HG02623 (cell line): Measurements from ENCODE around the gene CIRBP.
A peak's percentile ranks its signal among the peaks of the same experiment; 100 is the strongest.

Source experiments
- ATAC-seq: cut with Tn5 transposase; IDR thresholded peaks from one replicate; pipeline ENCODE4 v1.9.1; 2021; ENCODE audit warnings: moderate library complexity; ENCODE audit not compliant: unreplicated experiment

CIRBP gene

DNA sequence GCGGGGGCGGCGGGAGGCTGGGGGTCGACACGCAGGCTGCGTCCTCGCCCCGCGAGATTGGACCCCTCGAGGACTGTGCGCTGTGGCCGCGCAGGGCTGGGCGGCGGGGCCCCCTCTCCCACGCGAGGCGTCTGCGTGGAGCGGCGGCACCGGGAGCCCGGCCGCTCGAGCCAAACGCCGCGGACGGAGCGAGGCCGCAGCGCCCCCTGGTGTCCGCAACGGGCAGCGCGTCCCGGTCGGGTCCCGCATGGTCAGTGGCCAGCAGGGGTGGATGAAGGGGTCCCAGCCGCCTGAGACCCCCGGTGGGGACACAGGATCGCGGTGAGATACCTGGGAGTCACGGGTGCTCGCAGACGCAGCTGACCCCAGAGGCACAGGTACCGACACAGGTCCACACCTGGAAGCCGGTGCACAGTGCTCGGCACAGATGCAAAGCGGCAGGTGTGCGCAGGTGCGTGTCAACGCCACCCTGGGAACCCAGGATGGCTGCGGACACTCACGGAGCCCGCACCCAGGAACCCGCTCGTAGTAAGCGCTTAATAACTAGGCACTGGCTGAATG, 2.1 kb upstream of the CIRBP start:
- ATAC-seq = no peak

DNA sequence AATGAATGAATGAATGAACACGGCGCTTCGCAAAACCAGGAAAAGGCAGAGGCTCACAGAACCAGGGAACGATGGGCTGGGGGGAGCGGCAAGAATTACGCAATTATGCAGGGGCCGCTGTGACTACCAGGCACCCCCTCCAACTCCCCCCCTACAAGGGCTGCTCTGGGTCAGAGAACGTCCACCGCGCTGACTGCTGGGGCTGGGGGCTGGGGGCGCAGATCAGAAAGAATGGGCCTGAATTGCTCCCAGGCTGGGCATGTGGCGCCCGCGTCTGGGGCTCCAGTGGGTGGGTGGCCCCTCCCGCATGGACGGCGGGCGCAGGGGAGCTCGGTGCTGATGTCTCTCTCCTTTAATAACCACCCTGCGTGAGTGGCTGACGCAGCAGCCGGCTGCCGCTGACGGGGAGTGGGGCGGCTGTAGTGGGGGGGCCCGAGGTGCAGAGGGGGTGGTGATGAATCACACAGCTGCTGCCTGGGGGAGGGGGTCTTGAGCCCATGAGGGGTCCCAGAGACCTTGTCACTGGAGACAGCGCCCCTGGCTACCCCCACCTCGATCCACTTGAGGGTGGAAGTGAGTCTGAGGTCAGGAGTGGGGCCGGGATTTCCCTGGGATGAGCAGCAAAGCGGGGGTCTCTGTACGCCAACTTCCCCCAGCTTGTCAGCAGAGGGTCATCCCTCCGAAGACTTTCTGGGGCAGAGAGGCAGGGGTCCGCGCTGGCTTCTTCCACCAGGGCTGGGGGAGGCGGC, 1.5 kb upstream of the CIRBP start:
- ATAC-seq = no peak

DNA sequence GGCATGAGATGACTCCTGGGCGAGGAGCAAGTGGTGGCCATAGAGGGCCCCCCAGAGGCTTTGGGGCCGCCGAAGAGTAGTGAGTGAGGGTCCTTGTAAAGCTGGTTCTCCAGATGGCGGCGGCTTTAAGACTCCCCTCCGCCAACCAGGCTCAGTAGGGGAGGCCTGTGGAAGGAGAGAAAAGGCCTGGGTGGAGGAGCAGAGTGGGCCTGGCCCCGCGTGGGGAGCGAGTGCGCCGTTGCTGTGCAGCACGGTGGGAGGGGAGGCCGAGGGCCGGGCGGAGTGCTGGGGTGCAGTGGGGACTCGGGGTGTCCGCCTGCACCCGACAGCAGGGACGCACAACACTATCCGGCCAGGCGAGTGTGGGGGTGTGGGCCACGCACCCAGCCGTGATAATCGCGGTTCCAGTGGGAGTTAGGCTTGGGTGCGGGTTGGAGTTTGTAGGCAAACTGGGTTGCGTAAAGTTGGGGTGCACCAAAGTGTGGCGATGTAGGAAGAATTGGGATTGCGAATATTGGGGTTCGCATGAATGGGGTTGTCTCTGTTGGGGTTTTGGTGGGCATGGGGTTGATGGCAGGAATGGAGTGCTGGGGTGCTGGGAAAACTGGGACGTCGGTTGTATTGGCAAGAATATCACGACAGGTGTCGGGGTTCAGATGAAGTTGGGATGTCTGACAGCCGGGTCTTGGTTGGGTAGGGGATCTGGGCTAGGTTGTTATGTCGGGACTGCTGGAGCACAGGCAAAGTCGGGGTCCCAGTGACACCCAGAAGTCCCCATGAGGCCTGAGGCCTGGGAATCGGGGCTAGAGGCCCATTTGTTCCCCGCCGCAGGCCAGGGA, 687 bp upstream of the CIRBP start:
- ATAC-seq = no peak

DNA sequence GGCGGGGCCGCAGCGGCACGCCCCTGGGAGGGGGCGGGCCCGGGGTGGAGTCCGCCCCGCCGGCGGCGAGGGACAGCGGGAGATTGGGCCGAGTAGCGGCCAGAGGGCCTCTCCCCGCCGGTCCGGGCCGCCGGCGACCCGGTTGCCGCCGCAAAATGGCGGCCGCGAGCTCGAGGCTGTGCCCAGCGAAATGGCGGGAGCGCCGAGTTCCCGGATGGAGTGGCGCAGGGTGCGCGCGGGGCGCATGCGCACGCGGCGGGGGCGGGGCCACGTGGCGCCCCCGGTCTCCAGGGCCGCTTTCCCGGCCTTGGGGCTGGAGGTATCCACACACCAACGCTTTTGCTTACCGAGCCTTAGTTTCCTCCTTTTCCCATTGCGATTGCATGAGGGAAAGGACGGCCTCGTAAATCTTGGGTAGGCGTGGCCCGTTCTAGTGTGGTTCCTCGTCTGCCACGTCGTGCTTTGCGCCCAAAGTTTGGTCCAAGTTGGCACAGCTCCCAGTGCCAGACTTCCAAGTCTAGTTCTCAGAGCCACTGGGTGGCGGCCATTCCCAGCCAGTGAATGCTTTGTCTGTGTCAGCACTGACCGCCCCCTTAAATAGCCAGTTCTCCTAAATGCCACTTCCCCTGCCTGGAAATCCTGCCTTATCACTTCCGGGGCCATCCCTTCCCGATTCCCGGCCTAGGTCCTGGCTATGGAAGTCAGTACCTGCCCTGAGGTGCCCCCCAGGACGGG, 513 bp downstream of the CIRBP start:
- ATAC-seq = peak; percentile 24

DNA sequence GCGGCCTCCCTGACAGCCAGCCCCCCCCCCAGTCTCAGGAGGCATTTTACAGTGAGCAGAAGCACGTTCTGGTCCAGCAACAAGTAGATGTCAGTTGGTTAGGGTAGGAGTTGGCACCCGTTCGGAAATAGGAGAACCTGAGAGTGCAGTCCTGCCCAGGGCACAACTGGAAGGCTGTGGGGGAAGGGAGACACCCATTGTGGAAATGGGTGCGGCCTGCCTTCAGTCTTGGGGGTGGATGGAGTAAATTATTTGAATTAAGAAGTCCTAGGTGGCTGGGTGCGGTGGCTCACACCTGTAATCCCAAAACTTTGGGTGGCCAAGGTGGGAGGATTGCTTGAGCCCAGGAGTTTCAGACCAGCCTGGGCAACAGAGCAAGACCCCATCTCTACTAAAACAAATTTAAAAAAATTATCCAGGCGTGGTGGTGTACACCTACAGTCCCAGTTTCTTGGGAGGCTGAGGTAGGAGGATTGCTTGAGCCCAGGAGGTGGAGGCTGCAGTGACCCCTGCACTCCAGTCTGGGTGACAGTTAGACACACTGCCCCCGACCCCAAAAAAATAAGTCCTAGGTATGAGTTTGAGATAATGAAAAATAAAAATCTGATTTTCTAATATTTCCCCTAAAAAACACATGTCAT, 1.2 kb downstream of the CIRBP start:
- ATAC-seq = no peak

DNA sequence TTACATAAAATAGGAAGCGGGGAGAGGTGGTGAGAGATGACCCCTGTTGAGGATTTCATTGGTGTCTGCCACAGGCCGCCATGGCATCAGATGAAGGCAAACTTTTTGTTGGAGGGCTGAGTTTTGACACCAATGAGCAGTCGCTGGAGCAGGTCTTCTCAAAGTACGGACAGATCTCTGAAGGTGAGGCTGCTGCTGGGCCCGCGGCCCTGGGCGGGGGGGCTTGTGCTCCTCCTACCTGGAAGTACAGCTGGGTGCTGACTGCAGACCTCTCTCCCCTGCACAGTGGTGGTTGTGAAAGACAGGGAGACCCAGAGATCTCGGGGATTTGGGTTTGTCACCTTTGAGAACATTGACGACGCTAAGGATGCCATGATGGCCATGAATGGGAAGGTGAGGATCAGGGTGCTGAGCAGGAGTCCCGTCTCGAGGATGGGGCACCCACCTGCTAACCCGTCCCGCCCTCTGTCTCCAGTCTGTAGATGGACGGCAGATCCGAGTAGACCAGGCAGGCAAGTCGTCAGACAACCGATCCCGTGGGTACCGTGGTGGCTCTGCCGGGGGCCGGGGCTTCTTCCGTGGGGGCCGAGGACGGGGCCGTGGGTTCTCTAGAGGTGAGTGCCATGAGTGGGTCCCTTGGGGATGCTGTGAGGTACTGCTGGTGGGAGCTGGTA, 1.9 kb downstream of the CIRBP start:
- ATAC-seq = no peak

DNA sequence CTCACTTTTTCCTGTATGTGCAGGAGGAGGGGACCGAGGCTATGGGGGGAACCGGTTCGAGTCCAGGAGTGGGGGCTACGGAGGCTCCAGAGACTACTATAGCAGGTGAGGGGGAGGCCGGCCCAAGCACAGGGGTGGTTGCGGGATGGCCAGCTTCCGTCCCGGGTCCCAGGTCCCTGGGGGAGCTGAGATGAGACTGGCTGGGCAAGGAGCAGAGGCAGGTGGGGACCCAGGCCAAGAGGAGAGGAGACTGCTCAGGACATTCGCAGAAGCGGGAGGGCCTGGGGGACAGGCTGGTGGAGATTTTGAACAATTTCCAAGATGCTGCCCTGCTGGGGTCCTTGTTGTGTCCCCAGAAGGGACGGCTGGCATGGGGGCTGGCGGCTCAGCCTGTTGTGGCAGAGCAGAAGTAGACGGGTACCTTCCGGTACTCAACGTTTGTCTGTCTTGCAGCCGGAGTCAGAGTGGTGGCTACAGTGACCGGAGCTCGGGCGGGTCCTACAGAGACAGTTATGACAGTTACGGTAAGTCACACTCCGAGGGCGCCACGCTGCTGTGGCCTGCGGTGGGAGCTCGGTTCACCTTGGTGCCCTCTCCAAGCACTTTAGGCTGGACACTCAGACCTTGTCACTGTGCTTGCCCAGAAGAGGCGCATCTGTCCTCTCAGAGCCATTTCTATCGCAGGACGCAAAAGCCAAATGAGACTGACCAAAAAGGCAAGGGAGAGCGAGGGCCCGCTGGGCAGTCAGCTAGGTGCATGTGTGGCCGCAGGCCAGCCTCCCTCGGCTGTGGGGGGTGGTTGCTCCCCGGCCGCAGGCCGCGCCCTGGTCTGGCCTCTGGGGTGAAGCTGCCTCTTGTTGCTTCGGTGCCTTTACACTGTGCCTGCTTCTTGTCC, 2.6 kb downstream of the CIRBP start:
- ATAC-seq = no peak

DNA sequence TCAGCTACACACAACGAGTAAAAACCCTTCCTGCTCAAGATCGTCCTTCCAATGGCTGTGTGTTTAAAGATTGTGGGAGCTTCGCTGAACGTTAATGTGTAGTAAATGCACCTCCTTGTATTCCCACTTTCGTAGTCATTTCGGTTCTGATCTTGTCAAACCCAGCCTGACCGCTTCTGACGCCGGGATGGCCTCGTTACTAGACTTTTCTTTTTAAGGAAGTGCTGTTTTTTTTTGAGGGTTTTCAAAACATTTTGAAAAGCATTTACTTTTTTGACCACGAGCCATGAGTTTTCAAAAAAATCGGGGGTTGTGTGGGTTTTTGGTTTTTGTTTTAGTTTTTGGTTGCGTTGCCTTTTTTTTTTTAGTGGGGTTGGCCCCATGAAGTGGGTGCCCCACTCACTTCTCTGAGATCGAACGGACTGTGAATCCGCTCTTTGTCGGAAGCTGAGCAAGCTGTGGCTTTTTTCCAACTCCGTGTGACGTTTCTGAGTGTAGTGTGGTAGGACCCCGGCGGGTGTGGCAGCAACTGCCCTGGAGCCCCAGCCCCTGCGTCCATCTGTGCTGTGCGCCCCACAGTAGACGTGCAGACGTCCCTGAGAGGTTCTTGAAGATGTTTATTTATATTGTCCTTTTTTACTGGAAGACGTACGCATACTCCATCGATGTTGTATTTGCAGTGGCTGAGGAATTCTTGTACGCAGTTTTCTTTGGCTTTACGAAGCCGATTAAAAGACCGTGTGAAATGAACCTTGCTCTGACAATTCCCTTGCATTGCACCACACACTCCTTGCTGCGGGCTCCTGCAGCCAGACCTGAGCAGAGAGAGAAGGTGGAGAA, 3.5 kb downstream of the CIRBP start:
- no peak for ATAC-seq

DNA sequence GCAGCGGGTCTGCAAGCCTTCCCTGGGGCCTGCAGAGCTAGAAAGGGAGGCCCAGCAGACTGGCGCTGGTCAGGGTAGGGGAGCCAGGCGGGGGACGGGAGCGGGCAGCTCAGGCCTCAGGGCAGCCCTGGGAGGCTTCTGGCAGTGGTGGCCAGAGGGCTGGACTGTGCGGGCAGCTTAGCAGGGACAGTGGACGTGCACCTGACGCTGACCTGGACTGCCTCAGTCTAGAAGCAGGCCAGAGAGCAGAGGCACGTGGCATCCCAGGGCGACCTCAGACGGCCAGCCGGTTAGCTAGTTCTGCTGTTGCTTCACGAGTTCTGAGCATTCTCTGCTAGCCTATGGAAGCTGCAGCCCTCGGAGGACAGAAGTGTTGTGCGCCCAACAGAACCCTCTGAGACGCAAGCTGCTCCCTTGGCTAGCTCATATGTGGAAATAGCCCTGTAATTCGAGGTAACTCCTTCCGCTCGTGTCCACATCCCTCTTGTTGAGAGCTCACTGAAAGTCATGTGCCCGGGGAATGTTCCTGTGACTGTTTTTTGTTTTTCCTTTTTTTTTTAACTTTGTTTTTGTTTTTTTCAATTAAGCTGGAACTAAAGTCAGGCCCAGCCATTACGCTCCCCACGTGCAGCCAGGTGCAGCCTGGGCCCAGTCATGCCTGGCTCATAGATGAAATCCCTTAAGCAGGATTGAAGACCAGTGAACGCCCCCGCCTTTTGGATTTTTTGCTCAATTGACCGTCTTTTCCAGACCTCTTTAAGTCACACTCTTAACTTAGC, 4.3 kb downstream of the CIRBP start:
- ATAC-seq = no peak

DNA sequence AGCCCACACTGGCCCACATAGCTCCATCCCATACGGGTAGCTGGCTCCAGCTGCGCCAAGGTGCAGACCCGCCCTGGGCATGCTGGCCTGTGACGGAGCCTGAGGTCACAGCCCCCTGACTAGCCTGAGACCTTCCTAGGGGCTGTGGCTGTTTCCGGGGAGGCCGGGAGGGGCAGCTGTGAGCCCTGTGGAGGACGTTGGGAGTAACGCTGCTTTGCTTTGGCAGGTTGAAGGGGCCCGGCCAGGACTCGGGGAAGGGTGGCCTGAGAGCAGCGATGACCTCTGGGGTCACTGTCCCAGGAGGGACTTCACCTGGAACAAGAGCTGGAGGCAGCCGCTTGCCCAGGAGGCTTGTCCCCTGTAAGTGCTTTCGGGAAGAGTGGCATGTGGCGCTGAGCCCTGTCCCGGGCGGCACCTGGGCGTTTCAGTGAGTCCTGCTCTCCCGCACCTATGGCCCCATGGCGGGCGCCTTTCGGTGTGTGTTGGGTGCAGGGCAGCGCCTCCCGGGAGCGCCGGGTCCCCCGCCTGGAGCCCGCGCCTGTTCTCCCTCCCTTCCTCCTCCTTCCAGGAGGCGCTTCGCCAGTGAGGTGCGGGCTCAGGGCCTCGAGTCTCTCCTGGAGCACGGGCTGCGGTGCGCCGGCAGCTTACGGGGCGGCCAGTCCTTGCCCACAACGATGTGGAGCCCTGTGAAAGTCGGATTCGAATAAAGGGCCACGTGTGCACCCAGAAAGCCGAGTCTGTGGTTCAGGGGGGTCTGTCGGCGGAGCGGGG, 5.1 kb downstream of the CIRBP start:
- ATAC-seq = no peak

DNA sequence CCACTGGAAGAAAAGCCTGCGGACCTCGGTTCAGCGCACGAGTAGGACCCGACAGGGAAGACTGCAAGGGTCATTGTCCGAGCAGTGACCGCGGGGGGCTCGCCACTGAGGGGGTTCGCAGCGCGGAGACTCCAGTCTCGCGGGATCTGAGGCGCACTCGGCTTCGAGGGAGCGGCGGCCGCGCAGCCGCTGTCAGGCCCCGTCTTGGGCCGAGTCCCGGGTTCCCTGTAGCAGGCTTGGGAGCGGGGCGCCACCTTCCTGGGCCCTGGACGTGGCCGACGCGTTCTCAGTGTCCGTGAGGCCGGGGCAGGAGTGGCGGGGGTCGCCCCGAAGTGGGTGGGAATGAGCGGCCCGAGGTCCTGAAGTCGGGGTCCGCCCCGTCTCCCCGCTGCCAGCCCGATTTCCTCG, 5.7 kb downstream of the CIRBP start:
- no peak for ATAC-seq

DNA sequence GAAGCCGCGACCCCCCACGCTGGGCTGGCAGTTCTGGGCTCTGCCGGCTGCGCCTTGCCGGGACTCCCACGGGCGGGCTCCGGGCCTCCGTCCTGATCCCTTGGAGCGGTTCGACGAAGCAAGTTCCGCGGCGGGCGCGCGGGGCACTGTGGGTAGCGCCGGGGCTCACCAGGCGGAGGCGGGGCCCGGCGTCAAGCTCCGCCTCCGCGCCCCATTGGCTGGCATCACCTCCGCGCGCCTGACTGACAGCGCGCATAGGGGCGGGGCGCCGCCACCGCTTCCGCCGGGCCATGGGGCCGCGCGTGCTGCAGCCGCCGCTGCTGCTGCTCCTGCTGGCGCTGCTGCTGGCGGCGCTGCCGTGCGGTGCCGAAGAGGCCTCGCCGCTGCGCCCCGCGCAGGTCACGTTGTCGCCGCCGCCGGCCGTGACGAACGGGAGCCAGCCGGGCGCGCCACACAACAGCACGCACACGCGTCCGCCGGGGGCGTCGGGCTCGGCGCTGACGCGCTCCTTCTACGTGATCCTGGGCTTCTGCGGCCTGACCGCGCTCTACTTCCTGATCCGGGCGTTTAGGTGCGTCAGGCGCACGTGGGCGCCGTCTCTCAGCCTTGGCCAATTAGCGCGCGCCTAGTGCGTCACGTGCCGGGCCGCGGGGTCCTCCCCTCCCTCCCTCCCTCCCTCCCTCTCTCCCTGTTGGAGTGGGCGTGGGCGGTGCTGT, 6.3 kb downstream of the CIRBP start, which contains the start of gene FAM174C:
Gene FAM174C, plus strand, starts transcription at position 271 of the 716 bp plus-strand sequence. Its CDS starts 20 bp downstream, at position 291.
- ATAC-seq = peak; percentile 63

DNA sequence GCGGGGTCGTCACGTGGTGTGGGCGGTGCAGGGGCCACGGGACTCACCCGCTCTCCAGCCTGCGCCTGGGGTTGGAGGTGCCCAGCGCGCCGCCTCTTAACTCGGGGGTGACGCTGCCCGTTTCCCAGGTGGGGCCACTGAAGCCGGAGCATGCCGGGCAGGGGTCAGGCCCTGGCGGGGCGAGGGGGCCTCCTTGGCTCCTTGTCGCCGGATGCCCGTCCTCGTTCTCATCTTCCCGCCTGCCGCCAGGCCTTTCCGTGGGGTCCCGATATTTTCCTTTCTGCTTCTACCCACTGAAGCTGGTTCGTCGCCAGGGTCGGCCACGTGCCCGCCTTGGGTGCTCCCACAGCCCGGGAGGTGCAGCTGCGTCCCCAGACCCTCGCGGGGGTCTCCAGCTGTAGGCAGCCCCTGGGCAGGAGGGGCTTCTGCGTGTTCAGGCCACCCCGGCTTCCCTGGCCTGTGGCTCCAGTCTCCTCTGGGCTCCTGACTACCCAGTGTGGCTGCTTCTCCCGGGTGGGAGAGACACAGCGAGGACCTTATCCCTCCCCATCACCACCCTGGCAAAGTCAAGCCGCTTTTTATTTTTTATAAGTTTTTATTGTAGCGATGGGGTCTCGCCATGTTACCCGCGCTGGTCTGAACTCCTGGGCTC, 7.0 kb downstream of the CIRBP start:
- no peak for ATAC-seq

DNA sequence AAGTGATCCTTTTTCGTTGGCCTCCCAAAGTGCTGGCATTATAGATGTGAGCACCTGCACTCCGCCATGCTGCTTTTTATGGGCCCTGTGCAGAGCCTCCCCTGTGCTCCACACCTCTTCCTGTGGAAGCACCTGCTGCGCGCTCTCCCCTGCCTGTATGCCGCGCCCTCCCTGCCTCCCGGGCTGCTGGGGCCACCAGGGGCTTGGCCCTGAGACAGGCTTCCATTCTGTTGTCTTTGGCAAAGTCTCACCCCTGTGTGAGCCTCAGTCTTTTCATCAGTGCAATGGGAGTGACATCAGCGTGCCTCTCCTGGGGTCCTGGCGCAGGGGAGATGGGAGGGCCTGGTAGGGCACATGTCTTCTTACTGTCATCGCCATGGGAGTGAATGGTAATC, 7.5 kb downstream of the CIRBP start:
- ATAC-seq = no peak

DNA sequence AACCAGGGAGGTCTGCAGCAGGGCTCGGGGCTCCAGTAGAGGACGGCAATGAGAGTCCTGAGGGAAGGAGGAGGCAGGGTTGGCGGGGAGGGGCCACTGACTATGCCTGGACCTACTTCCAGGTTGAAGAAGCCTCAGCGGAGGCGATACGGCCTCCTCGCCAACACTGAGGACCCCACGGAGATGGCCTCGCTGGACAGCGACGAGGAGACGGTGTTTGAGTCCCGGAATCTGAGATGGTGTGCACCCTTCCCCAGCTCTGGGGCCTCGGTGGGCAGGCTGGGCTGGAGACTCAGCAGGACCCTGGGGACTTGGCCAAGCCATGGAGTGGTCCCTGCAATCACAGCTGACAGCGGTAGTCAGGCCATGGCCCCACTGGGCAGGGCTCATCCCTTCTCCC, 7.9 kb downstream of the CIRBP start:
- no peak for ATAC-seq

DNA sequence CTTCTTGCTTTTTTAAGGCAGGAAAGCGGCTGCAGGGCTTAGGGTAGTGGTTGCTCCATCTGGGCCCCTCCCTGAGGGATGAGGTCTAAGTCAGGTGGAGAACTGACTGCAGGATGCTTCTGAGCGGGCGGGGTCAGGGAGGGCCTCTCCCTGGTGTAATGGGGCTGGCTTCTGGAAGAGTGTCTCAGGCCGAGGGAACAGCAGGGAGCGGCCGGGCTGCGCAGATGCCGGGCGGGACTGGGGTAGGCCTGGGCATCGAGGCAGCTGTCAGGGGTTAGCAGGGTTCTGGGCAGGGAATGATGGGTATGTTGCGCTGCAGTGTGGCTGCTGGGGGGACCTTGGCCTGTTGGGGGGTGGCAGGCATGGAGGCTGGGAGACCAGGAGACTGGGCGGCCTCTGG, 8.9 kb downstream of the CIRBP start:
- no peak for ATAC-seq
